WTC11 (cell line): ENCODE measurements around the gene TTLL4. TPM values are rescaled to one million over a fixed set of nuclear protein-coding genes. Genes with fewer than 3 reads are reported as not detected.

Experiments used
- ATAC-seq: fragments of 200-7000 bp; cut with Tn5 transposase; 2 replicates; pipeline ENCODE4 v1.10.0; 2021; ENCODE audit warnings: mild to moderate bottlenecking, moderate library complexity
- CTCF ChIA-PET: fragments of 300-600 bp; sonication (Branson Sonifier 250); formaldehyde crosslinking; loops from one replicate; lab custom pipeline; 2021; ENCODE audit warnings: antibody characterized with exemption; lab: Charles Lee
- POLR2A ChIA-PET: fragments of 350-600 bp; sonication (Branson Sonifier 250); formaldehyde crosslinking; loops from one replicate; lab custom pipeline; 2021; ENCODE audit warnings: antibody characterized with exemption; lab: Charles Lee
- DNase-seq: peaks from one replicate; pipeline ENCODE4 v3.0.0; 2021; ENCODE audit warnings: low spot score
- H3K27ac Mint-ChIP-seq: 2 replicates; pipeline ENCODE4 v1.8.0; 2021; ENCODE audit warnings: mixed read lengths
- H3K27me3 Mint-ChIP-seq: 2 replicates; pipeline ENCODE4 v1.8.0; 2021; ENCODE audit warnings: low read depth, mild to moderate bottlenecking, moderate library complexity, mixed read lengths
- H3K36me3 Mint-ChIP-seq: 2 replicates; pipeline ENCODE4 v1.8.0; 2021; ENCODE audit warnings: mixed read lengths
- H3K4me1 Mint-ChIP-seq: 2 replicates; pipeline ENCODE4 v1.8.0; 2022; ENCODE audit warnings: mixed read lengths
- H3K4me3 Mint-ChIP-seq: 2 replicates; pipeline ENCODE4 v1.8.0; 2021; ENCODE audit warnings: mild to moderate bottlenecking, moderate library complexity, mixed read lengths
- H3K9me3 Mint-ChIP-seq: 2 replicates; pipeline ENCODE4 v1.8.0; 2021; ENCODE audit warnings: mixed read lengths
- ATF3 ChIP-seq: sonication (generic); formaldehyde crosslinking; conservative IDR thresholded peaks from 2 replicates; pipeline ENCODE4 v1.8.1; 2022; ENCODE audit warnings: mild to moderate bottlenecking, missing genetic modification reagents
- CREB1 ChIP-seq: sonication (generic); formaldehyde crosslinking; IDR thresholded peaks from 2 replicates; pipeline ENCODE4 v1.8.0; 2023; ENCODE audit warnings: mild to moderate bottlenecking, missing genetic modification reagents
- CTCF ChIP-seq: fragments of 200-600 bp; IDR thresholded peaks from 2 replicates; pipeline ENCODE4 v1.8.0; 2022; ENCODE audit warnings: antibody characterized with exemption
- FOXJ3 ChIP-seq: sonication (generic); formaldehyde crosslinking; IDR thresholded peaks from 2 replicates; pipeline ENCODE4 v1.9.0; 2021; ENCODE audit warnings: missing genetic modification reagents, mild to moderate bottlenecking, borderline replicate concordance
- IRF1 ChIP-seq: sonication (generic); formaldehyde crosslinking; IDR thresholded peaks from 2 replicates; pipeline ENCODE4 v1.8.0; 2023; ENCODE audit warnings: missing genetic modification reagents
- JUN ChIP-seq: sonication (generic); formaldehyde crosslinking; IDR thresholded peaks from 2 replicates; pipeline ENCODE4 v1.8.0; 2023; ENCODE audit warnings: mild to moderate bottlenecking, missing genetic modification reagents
- MLX ChIP-seq: sonication (generic); formaldehyde crosslinking; IDR thresholded peaks from 2 replicates; pipeline ENCODE4 v1.8.1; 2023; ENCODE audit warnings: mild to moderate bottlenecking, missing genetic modification reagents, moderate library complexity
- MXD4 ChIP-seq: fragments of 250-450 bp; sonication (Bioruptor Pico); IDR thresholded peaks from 2 replicates; pipeline ENCODE4 v1.8.0; 2021; ENCODE audit warnings: mild to moderate bottlenecking, moderate library complexity, borderline replicate concordance
- OVOL2 ChIP-seq: fragments of 250-450 bp; sonication (Bioruptor Pico); IDR thresholded peaks from 2 replicates; pipeline ENCODE4 v1.9.0; 2021; ENCODE audit warnings: mild to moderate bottlenecking, borderline replicate concordance
- RELA ChIP-seq: sonication (generic); formaldehyde crosslinking; IDR thresholded peaks from 2 replicates; pipeline ENCODE4 v1.8.1; 2022; ENCODE audit warnings: missing genetic modification reagents, mild to moderate bottlenecking, borderline replicate concordance
- RORB ChIP-seq: fragments of 250-450 bp; sonication (Bioruptor Pico); IDR thresholded peaks from 2 replicates; pipeline ENCODE4 v1.9.0; 2021; ENCODE audit warnings: mild to moderate bottlenecking
- SMAD3 ChIP-seq: sonication (generic); formaldehyde crosslinking; IDR thresholded peaks from 2 replicates; pipeline ENCODE4 v1.8.0; 2022; ENCODE audit warnings: missing genetic modification reagents, mild to moderate bottlenecking, borderline replicate concordance
- SOX15 ChIP-seq: fragments of 250-450 bp; sonication (Bioruptor Pico); IDR thresholded peaks from 2 replicates; pipeline ENCODE4 v1.9.0; 2021; ENCODE audit warnings: mild to moderate bottlenecking
- total RNA-seq: library from RNA; stranded (reverse); gene quantifications from 3 replicates; pipeline ENCODE4 v1.2.3, GENCODE V29; 2021
- TF ChIP-seq, protein P1 (sequence below): sonication (generic); formaldehyde crosslinking; IDR thresholded peaks from 2 replicates; pipeline ENCODE4 v1.8.0; 2022; ENCODE audit warnings: mild to moderate bottlenecking, missing genetic modification reagents
- TF ChIP-seq, protein P2 (sequence below): fragments of 250-450 bp; sonication (Bioruptor Pico); IDR thresholded peaks from 2 replicates; pipeline ENCODE4 v2.1.2; 2022; ENCODE audit warnings: mild to moderate bottlenecking, moderate library complexity
- TF ChIP-seq, protein P3 (sequence below): sonication (generic); formaldehyde crosslinking; IDR thresholded peaks from 2 replicates; pipeline ENCODE4 v1.8.1; 2022; ENCODE audit warnings: low read depth, mild to moderate bottlenecking, moderate library complexity, missing genetic modification reagents, borderline replicate concordance
- TF ChIP-seq, protein P4 (sequence below): sonication (generic); formaldehyde crosslinking; IDR thresholded peaks from 2 replicates; pipeline ENCODE4 v1.8.1; 2022; ENCODE audit warnings: mild to moderate bottlenecking, moderate library complexity, missing genetic modification reagents

TTLL4 gene
- total RNA-seq, 1 experiment from 2014 or later: 87.4 TPM

- ChIA-PET POLR2A (no interaction called here), CTCF (interaction anchor here (0.8 to 3.5 kb wide), 5 partner anchors 11 to 258 kb away, joined by 3 to 30 read pairs (median 5); partner anchors contain the start of gene TTLL4)
- TF ChIP-seq FOXJ3 (CRISPR knock-in tag) (no peak), RORB (no peak), JUN (no peak), RELA (no peak), IRF1 (CRISPR knock-in tag) (no peak), ATF3 (no peak), CTCF (no peak), MLX (CRISPR knock-in tag) (no peak), MXD4 (CRISPR knock-in tag) (no peak), OVOL2 (CRISPR knock-in tag) (no peak)
- TF ChIP-seq, protein P1, sequence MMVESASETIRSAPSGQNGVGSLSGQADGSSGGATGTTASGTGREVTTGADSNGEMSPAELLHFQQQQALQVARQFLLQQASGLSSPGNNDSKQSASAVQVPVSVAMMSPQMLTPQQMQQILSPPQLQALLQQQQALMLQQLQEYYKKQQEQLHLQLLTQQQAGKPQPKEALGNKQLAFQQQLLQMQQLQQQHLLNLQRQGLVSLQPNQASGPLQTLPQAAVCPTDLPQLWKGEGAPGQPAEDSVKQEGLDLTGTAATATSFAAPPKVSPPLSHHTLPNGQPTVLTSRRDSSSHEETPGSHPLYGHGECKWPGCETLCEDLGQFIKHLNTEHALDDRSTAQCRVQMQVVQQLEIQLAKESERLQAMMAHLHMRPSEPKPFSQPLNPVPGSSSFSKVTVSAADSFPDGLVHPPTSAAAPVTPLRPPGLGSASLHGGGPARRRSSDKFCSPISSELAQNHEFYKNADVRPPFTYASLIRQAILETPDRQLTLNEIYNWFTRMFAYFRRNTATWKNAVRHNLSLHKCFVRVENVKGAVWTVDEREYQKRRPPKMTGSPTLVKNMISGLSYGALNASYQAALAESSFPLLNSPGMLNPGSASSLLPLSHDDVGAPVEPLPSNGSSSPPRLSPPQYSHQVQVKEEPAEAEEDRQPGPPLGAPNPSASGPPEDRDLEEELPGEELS: no peak
- Mint-ChIP-seq H3K27ac (no peak overlapping the region), H3K36me3 (peaks cover 27% of the 10 kb centered on the region), H3K27me3 (no peaks in the 10 kb centered on the region; the same call in 1 of the 2 replicates), H3K9me3 (peaks cover 13% of the 10 kb centered on the region), H3K4me1 (peaks cover 43% of the 10 kb centered on the region), H3K4me3 (no peak overlapping the region)
- ATAC-seq: no peak
- DNase-seq: no peak
Observed at GRCh38 chr2:218721934-218722333, 11.3 kb downstream of the TTLL4 start.

- Mint-ChIP-seq H3K4me1 (peaks cover 43% of the 10 kb centered on the region), H3K4me3 (no peak overlapping the region), H3K36me3 (peaks cover 31% of the 10 kb centered on the region), H3K27me3 (no peaks in the 10 kb centered on the region; the same call in 1 of the 2 replicates), H3K27ac (peak overlapping the region; percentile 76), H3K9me3 (peaks cover 16% of the 10 kb centered on the region)
- ChIA-PET CTCF (interaction anchor here (0.6 to 3.5 kb wide), 7 partner anchors 12 to 307 kb away, joined by 3 to 30 read pairs (median 3); partner anchors contain the start of gene TTLL4), POLR2A (no interaction called here)
- TF ChIP-seq SMAD3 (CRISPR knock-in tag): no peak
- TF ChIP-seq, protein P2, sequence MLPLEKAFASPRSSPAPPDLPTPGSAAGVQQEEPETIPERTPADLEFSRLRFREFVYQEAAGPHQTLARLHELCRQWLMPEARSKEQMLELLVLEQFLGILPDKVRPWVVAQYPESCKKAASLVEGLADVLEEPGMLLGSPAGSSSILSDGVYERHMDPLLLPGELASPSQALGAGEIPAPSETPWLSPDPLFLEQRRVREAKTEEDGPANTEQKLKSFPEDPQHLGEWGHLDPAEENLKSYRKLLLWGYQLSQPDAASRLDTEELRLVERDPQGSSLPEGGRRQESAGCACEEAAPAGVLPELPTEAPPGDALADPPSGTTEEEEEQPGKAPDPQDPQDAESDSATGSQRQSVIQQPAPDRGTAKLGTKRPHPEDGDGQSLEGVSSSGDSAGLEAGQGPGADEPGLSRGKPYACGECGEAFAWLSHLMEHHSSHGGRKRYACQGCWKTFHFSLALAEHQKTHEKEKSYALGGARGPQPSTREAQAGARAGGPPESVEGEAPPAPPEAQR: no peak
- no peak for TF ChIP-seq OVOL2 (CRISPR knock-in tag)
- TF ChIP-seq SOX15 (CRISPR knock-in tag): no peak
- TF ChIP-seq, protein P3, sequence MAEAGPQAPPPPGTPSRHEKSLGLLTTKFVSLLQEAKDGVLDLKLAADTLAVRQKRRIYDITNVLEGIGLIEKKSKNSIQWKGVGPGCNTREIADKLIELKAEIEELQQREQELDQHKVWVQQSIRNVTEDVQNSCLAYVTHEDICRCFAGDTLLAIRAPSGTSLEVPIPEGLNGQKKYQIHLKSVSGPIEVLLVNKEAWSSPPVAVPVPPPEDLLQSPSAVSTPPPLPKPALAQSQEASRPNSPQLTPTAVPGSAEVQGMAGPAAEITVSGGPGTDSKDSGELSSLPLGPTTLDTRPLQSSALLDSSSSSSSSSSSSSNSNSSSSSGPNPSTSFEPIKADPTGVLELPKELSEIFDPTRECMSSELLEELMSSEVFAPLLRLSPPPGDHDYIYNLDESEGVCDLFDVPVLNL (CRISPR knock-in tag): no peak
- no peak for TF ChIP-seq CREB1
- TF ChIP-seq, protein P4, sequence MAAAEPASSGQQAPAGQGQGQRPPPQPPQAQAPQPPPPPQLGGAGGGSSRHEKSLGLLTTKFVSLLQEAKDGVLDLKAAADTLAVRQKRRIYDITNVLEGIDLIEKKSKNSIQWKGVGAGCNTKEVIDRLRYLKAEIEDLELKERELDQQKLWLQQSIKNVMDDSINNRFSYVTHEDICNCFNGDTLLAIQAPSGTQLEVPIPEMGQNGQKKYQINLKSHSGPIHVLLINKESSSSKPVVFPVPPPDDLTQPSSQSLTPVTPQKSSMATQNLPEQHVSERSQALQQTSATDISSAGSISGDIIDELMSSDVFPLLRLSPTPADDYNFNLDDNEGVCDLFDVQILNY (CRISPR knock-in tag): no peak
- TF ChIP-seq MXD4 (CRISPR knock-in tag): no peak
- no peak for TF ChIP-seq MLX (CRISPR knock-in tag)
- ATAC-seq: no peak
- no peak for DNase-seq
Observed at GRCh38 chr2:218722419-218722818, 11.8 kb downstream of the TTLL4 start.
